Measurements from ENCODE around the gene NKAIN2. TPM values are rescaled to one million over a fixed set of nuclear protein-coding genes. Genes with fewer than 3 reads are reported as not detected.

Gene NKAIN2
- total and polyA plus RNA-seq, 9 of the 15 experiments (the other 6 are each of a cell fraction or from before 2014, with no cell fraction given) = not detected

- TF ChIP-seq MAZ (CRISPR knock-in tag; conservative IDR thresholded peaks at IDR 0.05 in 1 of 2, IDR thresholded peaks at IDR 0.05 in 1 of 2) = no peak
- TF ChIP-seq CHD4 (IDR thresholded peaks at IDR 0.05; ENCODE audit: insufficient read depth, insufficient replicate concordance, low read depth, low read length, poor library complexity, severe bottlenecking) = no peak
- no peak for TF ChIP-seq FIP1L1 (IDR thresholded peaks at IDR 0.05; ENCODE audit: low read depth, low read length, poor library complexity, severe bottlenecking)
- TF ChIP-seq NFIC (IDR thresholded peaks at IDR 0.05) = no peak
- no peak for TF ChIP-seq EP400 (IDR thresholded peaks at IDR 0.05)
- Histone ChIP-seq H3K4me1 (replicated peaks in 1 of 2; ENCODE audit: control insufficient read depth in 2 of 2, insufficient read depth in 2 of 2, low read length in 2 of 2) (no peaks in the 10 kb centered on the region; a peak in 1 of 5 replicates), H3K9me3 (replicated peaks; ENCODE audit: control insufficient read depth, insufficient read depth, low read depth, low read length) (no peaks in the 10 kb centered on the region), H4K20me1 (replicated peaks; ENCODE audit: control insufficient read depth, insufficient read depth, low read length) (no peaks in the 10 kb centered on the region), H3K36me3 (ENCODE audit: control insufficient read depth, insufficient read depth, low read length) (no peaks in the 10 kb centered on the region), H3K79me2 (ENCODE audit: control insufficient read depth, insufficient read depth, low read length) (no peaks in the 10 kb centered on the region), H3K4me2 (ENCODE audit: insufficient read depth, low read length) (no peak overlapping the region), H3K27ac (ENCODE audit: extremely low read depth, low read depth, low read length) (no peak overlapping the region), H3K27me3 (ENCODE audit: control insufficient read depth in 2 of 2, insufficient read depth in 2 of 2, low read length in 2 of 2) (no peaks in the 10 kb centered on the region), H2AFZ (ENCODE audit: low read depth, low read length) (no peak overlapping the region), H3K4me3 (no peak overlapping the region), H3K9ac (ENCODE audit: insufficient read depth in 1 of 2, low read depth in 2 of 2, low read length in 2 of 2) (no peak overlapping the region), H3K9me1 (ENCODE audit: control insufficient read depth, insufficient read depth, low read length) (no peaks in the 10 kb centered on the region)
- ChIA-PET CTCF (ENCODE audit: low intra/inter-chr PET ratio) (no interaction called here), POLR2A (no interaction called here)
- intact Hi-C loops (cut with micrococcal nuclease) = no loop called here
- no peak for FAIRE-seq
- DNase-seq (ENCODE audit: extremely low read depth in 1 of 4, low spot score in 3 of 4) = no peak
- 10% methylated on average over 1 of the region's 1 CpG for WGBS (ENCODE audit: insufficient coverage, low coverage, missing lambda C conversion rate)
- in situ Hi-C loops (cut with MboI) = no loop called here
- no TSS peak for BruUV-seq (replicated peaks)
- no peak for ATAC-seq
Observed at GRCh38 chr6:124867121-124867520, 1063.5 kb downstream of the NKAIN2 start.

GRCh38 chr6:124868481-124868880 lies 1064.8 kb downstream of the NKAIN2 start:
- H3K4me1 ChIP-seq (replicated peaks in 1 of 2; ENCODE audit: control insufficient read depth in 2 of 2, insufficient read depth in 2 of 2, low read length in 2 of 2) = no peaks in the 10 kb centered on the region; a peak in 1 of 5 replicates
- TF ChIP-seq HBP1 (CRISPR knock-in tag; IDR thresholded peaks at IDR 0.05) (no peak), FOXA1 (IDR thresholded peaks at IDR 0.05; ENCODE audit: borderline replicate concordance) (no peak), ZNF347 (CRISPR knock-in tag; IDR thresholded peaks at IDR 0.05; ENCODE audit: low read depth) (no peak)
- in situ Hi-C loops (cut with MboI) (no loop called here), intact Hi-C loops (cut with micrococcal nuclease) (no loop called here)
- no peak for ATAC-seq
- H3K9me1 ChIP-seq (ENCODE audit: control insufficient read depth, insufficient read depth, low read length) = no peaks in the 10 kb centered on the region
- H4K20me1 ChIP-seq (replicated peaks; ENCODE audit: control insufficient read depth, insufficient read depth, low read length) = no peaks in the 10 kb centered on the region
- H3K27ac ChIP-seq (ENCODE audit: extremely low read depth, low read depth, low read length) = no peak overlapping the region
- DNase-seq (ENCODE audit: extremely low read depth in 1 of 4, low spot score in 3 of 4) = no peak
- no peaks in the 10 kb centered on the region for H3K9me3 ChIP-seq (replicated peaks; ENCODE audit: control insufficient read depth, insufficient read depth, low read depth, low read length)
- no peaks in the 10 kb centered on the region for H3K27me3 ChIP-seq (ENCODE audit: control insufficient read depth in 2 of 2, insufficient read depth in 2 of 2, low read length in 2 of 2)
- no peak overlapping the region for H3K4me3 ChIP-seq
- POLR2A ChIA-PET = interaction anchor here (0.7 kb wide), 1 partner anchor 922 kb away, joined by 3 read pairs; no protein-coding TSS in a partner anchor
- FAIRE-seq = no peak
- no peak overlapping the region for H3K9ac ChIP-seq (ENCODE audit: insufficient read depth in 1 of 2, low read depth in 2 of 2, low read length in 2 of 2)
- no peak overlapping the region for H2AFZ ChIP-seq (ENCODE audit: low read depth, low read length)
- no peaks in the 10 kb centered on the region for H3K36me3 ChIP-seq (ENCODE audit: control insufficient read depth, insufficient read depth, low read length)
- H3K79me2 ChIP-seq (ENCODE audit: control insufficient read depth, insufficient read depth, low read length) = no peaks in the 10 kb centered on the region
- CTCF ChIA-PET (ENCODE audit: low intra/inter-chr PET ratio) = no interaction called here
- H3K4me2 ChIP-seq (ENCODE audit: insufficient read depth, low read length) = no peak overlapping the region
- 0% methylated on average over 1 of the region's 1 CpG for WGBS (ENCODE audit: insufficient coverage, low coverage, missing lambda C conversion rate)
- no TSS peak for BruUV-seq (replicated peaks)
